Ureter (tissue), 1 donor: Measurements from ENCODE around the gene GJD3. TPM values are rescaled to one million over a fixed set of nuclear protein-coding genes. Genes with fewer than 3 reads are reported as not detected.

Experiments
- total RNA-seq: library from RNA; stranded (reverse); gene quantifications from one replicate; pipeline ENCODE4 v1.2.4, GENCODE V29; 2023
- donor health status: DM: yes; HTN: yes; CAD: no.

Gene GJD3
- total RNA-seq, 1 donor from 2014 or later = 2.0 TPM

Other genes starting within 250 kb of the GJD3 start
- gene MSL1, start 242.8 kb downstream of the GJD3 start, total RNA-seq = 91.3 TPM
- gene CASC3, start 224.2 kb downstream of the GJD3 start, total RNA-seq = 121 TPM
- 138 TPM for gene RAPGEFL1, start 187.3 kb downstream of the GJD3 start, total RNA-seq
- gene WIPF2, start 145.4 kb downstream of the GJD3 start, total RNA-seq = 39.6 TPM
- gene CDC6, start 76.9 kb downstream of the GJD3 start, total RNA-seq = 3.1 TPM
- 34.9 TPM for gene RARA, start 55.6 kb downstream of the GJD3 start, total RNA-seq
- gene TOP2A, start 53.2 kb upstream of the GJD3 start, total RNA-seq = 2.9 TPM
- gene IGFBP4, start 78.7 kb upstream of the GJD3 start, total RNA-seq = 505 TPM
- gene TNS4, start 136.9 kb upstream of the GJD3 start, total RNA-seq = 53.1 TPM
- gene CCR7, start 200.7 kb upstream of the GJD3 start, total RNA-seq = 0.57 TPM